Gastroesophageal sphincter (tissue), 3 donors: ENCODE measurements around the gene TRIM67.

ENCODE experiments used
- EP300 ChIP-seq: sonication (generic); formaldehyde crosslinking; IDR thresholded peaks from one replicate; pipeline ENCODE4 v1.6.1; 2017; ENCODE audit warnings: antibody characterized with exemption, mild to moderate bottlenecking
- POLR2A ChIP-seq, 2 donors: fragments of 450-650 bp; IDR thresholded peaks; one replicate each; pipeline ENCODE4 v1.6.1; 2017; ENCODE audit warnings: antibody characterized with exemption in 2 of 2, mild to moderate bottlenecking in 2 of 2, moderate library complexity in 1 of 2
- POLR2AphosphoS5 ChIP-seq: sonication (generic); formaldehyde crosslinking; IDR thresholded peaks from one replicate; pipeline ENCODE4 v1.6.1; 2017; ENCODE audit warnings: antibody characterized with exemption
- TF ChIP-seq, protein P1 (sequence below), 4 experiments: fragments of 200-600 bp in 2 of 4; fragments of 450-650 bp in 2 of 4; sonication (generic) in 1 of 4; IDR thresholded peaks; one replicate each; pipeline ENCODE4 v1.5.1; 2017 to 2019; ENCODE audit warnings: antibody characterized with exemption in 4 of 4, mild to moderate bottlenecking in 2 of 4, moderate library complexity in 2 of 4

DNA sequence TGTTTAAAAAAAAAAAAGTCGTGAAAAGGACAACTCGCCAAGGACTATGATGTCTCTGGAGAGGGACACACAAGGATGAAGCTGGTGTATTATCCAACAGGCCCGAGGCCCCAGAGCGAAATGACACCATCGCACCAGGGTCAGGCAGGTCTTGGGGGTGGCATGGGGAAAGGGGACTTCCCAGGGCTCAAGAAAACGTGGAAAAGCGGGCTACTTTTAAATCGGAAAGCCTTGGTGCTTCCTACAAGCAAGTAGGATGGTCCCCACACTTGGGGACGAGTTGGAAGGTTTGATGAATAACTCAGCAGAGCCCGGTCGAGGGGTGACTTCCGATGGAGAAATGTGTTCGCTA is 78.6 kb downstream of the TRIM67 start:
- TF ChIP-seq, protein P1, sequence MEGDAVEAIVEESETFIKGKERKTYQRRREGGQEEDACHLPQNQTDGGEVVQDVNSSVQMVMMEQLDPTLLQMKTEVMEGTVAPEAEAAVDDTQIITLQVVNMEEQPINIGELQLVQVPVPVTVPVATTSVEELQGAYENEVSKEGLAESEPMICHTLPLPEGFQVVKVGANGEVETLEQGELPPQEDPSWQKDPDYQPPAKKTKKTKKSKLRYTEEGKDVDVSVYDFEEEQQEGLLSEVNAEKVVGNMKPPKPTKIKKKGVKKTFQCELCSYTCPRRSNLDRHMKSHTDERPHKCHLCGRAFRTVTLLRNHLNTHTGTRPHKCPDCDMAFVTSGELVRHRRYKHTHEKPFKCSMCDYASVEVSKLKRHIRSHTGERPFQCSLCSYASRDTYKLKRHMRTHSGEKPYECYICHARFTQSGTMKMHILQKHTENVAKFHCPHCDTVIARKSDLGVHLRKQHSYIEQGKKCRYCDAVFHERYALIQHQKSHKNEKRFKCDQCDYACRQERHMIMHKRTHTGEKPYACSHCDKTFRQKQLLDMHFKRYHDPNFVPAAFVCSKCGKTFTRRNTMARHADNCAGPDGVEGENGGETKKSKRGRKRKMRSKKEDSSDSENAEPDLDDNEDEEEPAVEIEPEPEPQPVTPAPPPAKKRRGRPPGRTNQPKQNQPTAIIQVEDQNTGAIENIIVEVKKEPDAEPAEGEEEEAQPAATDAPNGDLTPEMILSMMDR (IDR thresholded peaks at IDR 0.05), result no peak
- TF ChIP-seq POLR2A (IDR thresholded peaks at IDR 0.05), result no peak
- TF ChIP-seq EP300, result no peak
- TF ChIP-seq POLR2AphosphoS5, result no peak
